HepG2 (cell line): ENCODE data around the gene GABRG3. TPM values are rescaled to one million over a fixed set of nuclear protein-coding genes. Genes with fewer than 3 reads are reported as not detected.

Experiments
- ATAC-seq: fragments of 200-7000 bp; cut with Tn5 transposase; 3 replicates; pipeline ENCODE4 v1.9.1; 2020; ENCODE audit warnings: mild to moderate bottlenecking, moderate library complexity
- BruUV-seq: library from RNA; stranded (reverse); fragments of 400-500 nt; replicated peaks from 2 replicates; lab custom pipeline; 2021; lab: Mats Ljungman, UMichigan
- CTCF ChIA-PET: fragments of 300-600 bp; formaldehyde crosslinking; extraction: SDS; loops from one replicate; lab custom pipeline; 2021; ENCODE audit warnings: low total read pairs, inconsistent platforms, low intra/inter-chr PET ratio; lab: Yijun Ruan, JAX
- POLR2A ChIA-PET: fragments of 350-600 bp; sonication (Branson Sonifier 250); formaldehyde crosslinking; loops from one replicate; lab custom pipeline; 2020; ENCODE audit warnings: antibody characterized with exemption, inconsistent platforms; lab: Yijun Ruan, JAX
- DNase-seq: peaks from one replicate; pipeline ENCODE4 v3.0.0-alpha.2; 2015; ENCODE audit warnings: low spot score
- FAIRE-seq: peaks from 3 replicates; lab custom pipeline; 2011; peaks lifted over from hg19 to GRCh38; lab: Jason Lieb, UNC
- H2AFZ ChIP-seq: one replicate; pipeline ENCODE4 v1.6.1; 2011; ENCODE audit warnings: low read length, inconsistent platforms
- H3K27ac ChIP-seq: fragments of 300-600 bp; 3 replicates; pipeline ENCODE4 v1.8.0; 2011; ENCODE audit warnings: mixed run types, mild to moderate bottlenecking, mixed read lengths, low read length, inconsistent platforms; ENCODE audit not compliant: insufficient read depth; ENCODE audit errors: extremely low read length
- H3K27me3 ChIP-seq, 2 experiments: fragments of 200-600 bp in 1 of 2; 2 replicates in 1 of 2; 3 replicates in 1 of 2; pipeline versions ENCODE4 v1.6.0 to v1.8.0; 2011; ENCODE audit warnings: low read length in 2 of 2, mild to moderate bottlenecking in 2 of 2, moderate library complexity in 2 of 2, inconsistent platforms in 1 of 2; ENCODE audit not compliant: insufficient read depth in 2 of 2, control insufficient read depth in 1 of 2
- H3K36me3 ChIP-seq, 2 experiments: fragments of 200-600 bp in 1 of 2; replicated peaks in 1 of 2; 2 replicates in 1 of 2; 3 replicates in 1 of 2; pipeline versions ENCODE4 v1.5.1 to v1.8.0; 2011; ENCODE audit warnings: low read length in 2 of 2, inconsistent platforms in 1 of 2; ENCODE audit not compliant: insufficient read depth in 2 of 2, control insufficient read depth in 1 of 2
- H3K4me1 ChIP-seq: 2 replicates; pipeline ENCODE4 v1.5.1; 2012; ENCODE audit warnings: low read length, inconsistent platforms; ENCODE audit not compliant: insufficient read depth
- H3K4me2 ChIP-seq: 2 replicates; pipeline ENCODE4 v1.6.0; 2011; ENCODE audit warnings: low read depth, low read length, inconsistent platforms
- H3K4me3 ChIP-seq, 3 experiments: fragments of 200-600 bp in 1 of 3; sonication (generic), shearing (Covaris generic) in 1 of 3; replicated peaks in 1 of 3; 2 replicates each; pipeline ENCODE4 v1.5.1; 2011 to 2016; ENCODE audit warnings: low read length in 3 of 3, inconsistent platforms in 2 of 3, low read depth in 2 of 3, mild to moderate bottlenecking in 2 of 3, control low read depth in 1 of 3, mixed read lengths in 1 of 3; ENCODE audit not compliant: insufficient read depth in 1 of 3
- H3K79me2 ChIP-seq: one replicate; pipeline ENCODE4 v1.6.1; 2011; ENCODE audit warnings: low read length, inconsistent platforms; ENCODE audit not compliant: insufficient read depth
- H3K9ac ChIP-seq: 2 replicates; pipeline ENCODE4 v1.6.0; 2011; ENCODE audit warnings: mild to moderate bottlenecking, low read depth, low read length, inconsistent platforms; ENCODE audit not compliant: insufficient read depth
- H3K9me3 ChIP-seq: 2 replicates; pipeline ENCODE4 v1.5.1; 2012; ENCODE audit warnings: mild to moderate bottlenecking, low read length
- H4K20me1 ChIP-seq: 2 replicates; pipeline ENCODE4 v1.6.0; 2011; ENCODE audit warnings: inconsistent platforms, mild to moderate bottlenecking, low read length, moderate library complexity; ENCODE audit not compliant: insufficient read depth
- BRCA1 ChIP-seq: sonication (generic); formaldehyde crosslinking; IDR thresholded peaks from 2 replicates; pipeline ENCODE4 v1.4.0; 2020; ENCODE audit warnings: missing genetic modification reagents
- FOXO1 ChIP-seq: sonication (generic); formaldehyde crosslinking; IDR thresholded peaks from 2 replicates; pipeline ENCODE4 v1.4.0; 2020; ENCODE audit warnings: missing genetic modification reagents
- SRY ChIP-seq: sonication (generic); formaldehyde crosslinking; IDR thresholded peaks from 2 replicates; pipeline ENCODE4 v1.8.0; 2022; ENCODE audit warnings: mild to moderate bottlenecking, missing genetic modification reagents
- ZNF577 ChIP-seq: sonication (generic); formaldehyde crosslinking; IDR thresholded peaks from 2 replicates; pipeline ENCODE4 v1.4.0; 2020; ENCODE audit warnings: mild to moderate bottlenecking, low read depth, missing genetic modification reagents, borderline replicate concordance
- WGBS: methylation state at CpG from one replicate; pipeline ENCODE4 v1.1.6; 2017; ENCODE audit warnings: low lambda C conversion rate; 5-methylcytosine and 5-hydroxymethylcytosine counted together
- in situ Hi-C: cut with HindIII; loops from 2 replicates; pipeline ENCODE4 v1.10.0; 2017; ENCODE audit warnings: low pct_unique_long_range_greater_than_20kb; ENCODE audit not compliant: extremely low pct_ligation_motif_present
- intact Hi-C: fragments of 100-400 bp; cut with micrococcal nuclease; formaldehyde crosslinking; loops from one replicate; pipeline ENCODE4 v1.10.0; 2022; ENCODE audit not compliant: unreplicated experiment
- polyA plus RNA-seq, 8 experiments: library from polyadenylated mRNA; depleted of rRNA in 3 of 8; stranded (reverse) in 7 of 8; unstranded in 1 of 8; fragments of >200 nt; fragmentation: Illumina TruSeq in 4 of 8; extraction: Trizol in 4 of 8; gene quantifications; 2 replicates each; pipeline versions ENCODE4 v1.2.1 to v1.2.3, GENCODE V29; 2011 to 2016; ENCODE audit warnings: low read depth in 4 of 8, missing spikeins in 1 of 8, mixed read lengths in 1 of 8; ENCODE audit not compliant: insufficient read depth in 1 of 8
- total RNA-seq, 5 experiments: library from RNA; depleted of rRNA; stranded (reverse); fragments of >200 nt; fragmentation: Illumina TruSeq; extraction: Trizol; gene quantifications; 2 replicates each; pipeline ENCODE4 v1.2.3, GENCODE V29; 2016; ENCODE audit warnings: low read depth in 1 of 5
- TF ChIP-seq, protein P1 (sequence below): sonication (generic); formaldehyde crosslinking; IDR thresholded peaks from 2 replicates; pipeline ENCODE4 v1.4.0; 2020; ENCODE audit warnings: missing genetic modification reagents, borderline replicate concordance

The GABRG3 gene
- total and polyA plus RNA-seq, 2 of the 13 experiments (the other 11 are each of a cell fraction or from before 2014, with no cell fraction given) = not detected

DNA sequence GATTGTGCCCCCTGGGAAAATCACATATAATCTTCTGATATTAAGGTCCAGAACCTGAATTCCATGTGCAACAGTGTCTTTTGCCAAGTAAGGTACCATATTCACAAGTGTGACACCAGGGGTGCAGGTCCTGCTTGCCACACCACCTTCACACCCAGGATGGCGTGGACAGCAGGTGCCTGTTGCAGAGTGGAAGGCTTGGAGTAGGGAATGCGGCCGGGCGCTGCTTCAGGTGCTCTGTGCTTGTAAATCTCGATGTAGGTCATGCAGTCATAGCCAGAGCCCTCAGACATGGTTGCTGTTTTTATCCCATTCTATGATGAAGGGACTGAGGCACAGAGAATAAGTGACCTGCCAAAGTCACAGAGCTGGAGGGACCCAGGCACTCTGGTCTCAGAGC is 34.5 kb upstream of the GABRG3 start:
- POLR2A ChIA-PET = no interaction called here
- no peak overlapping the region for H2AFZ ChIP-seq
- ATAC-seq (no peak), FAIRE-seq (no peak), DNase-seq (no peak)
- intact Hi-C loops (no loop called here), in situ Hi-C loops (no loop called here)
- H3K79me2 ChIP-seq = no peaks in the 10 kb centered on the region
- H3K9ac ChIP-seq = no peak overlapping the region
- no TSS peak for BruUV-seq
- no peaks in the 10 kb centered on the region; a peak in 1 of 5 replicates for H3K27me3 ChIP-seq
- H3K4me1 ChIP-seq = no peaks in the 10 kb centered on the region
- no peak overlapping the region for H3K4me3 ChIP-seq
- TF ChIP-seq ZNF577 (no peak), BRCA1 (CRISPR knock-in tag) (no peak), FOXO1 (CRISPR knock-in tag) (no peak), SRY (no peak)
- TF ChIP-seq, protein P1, sequence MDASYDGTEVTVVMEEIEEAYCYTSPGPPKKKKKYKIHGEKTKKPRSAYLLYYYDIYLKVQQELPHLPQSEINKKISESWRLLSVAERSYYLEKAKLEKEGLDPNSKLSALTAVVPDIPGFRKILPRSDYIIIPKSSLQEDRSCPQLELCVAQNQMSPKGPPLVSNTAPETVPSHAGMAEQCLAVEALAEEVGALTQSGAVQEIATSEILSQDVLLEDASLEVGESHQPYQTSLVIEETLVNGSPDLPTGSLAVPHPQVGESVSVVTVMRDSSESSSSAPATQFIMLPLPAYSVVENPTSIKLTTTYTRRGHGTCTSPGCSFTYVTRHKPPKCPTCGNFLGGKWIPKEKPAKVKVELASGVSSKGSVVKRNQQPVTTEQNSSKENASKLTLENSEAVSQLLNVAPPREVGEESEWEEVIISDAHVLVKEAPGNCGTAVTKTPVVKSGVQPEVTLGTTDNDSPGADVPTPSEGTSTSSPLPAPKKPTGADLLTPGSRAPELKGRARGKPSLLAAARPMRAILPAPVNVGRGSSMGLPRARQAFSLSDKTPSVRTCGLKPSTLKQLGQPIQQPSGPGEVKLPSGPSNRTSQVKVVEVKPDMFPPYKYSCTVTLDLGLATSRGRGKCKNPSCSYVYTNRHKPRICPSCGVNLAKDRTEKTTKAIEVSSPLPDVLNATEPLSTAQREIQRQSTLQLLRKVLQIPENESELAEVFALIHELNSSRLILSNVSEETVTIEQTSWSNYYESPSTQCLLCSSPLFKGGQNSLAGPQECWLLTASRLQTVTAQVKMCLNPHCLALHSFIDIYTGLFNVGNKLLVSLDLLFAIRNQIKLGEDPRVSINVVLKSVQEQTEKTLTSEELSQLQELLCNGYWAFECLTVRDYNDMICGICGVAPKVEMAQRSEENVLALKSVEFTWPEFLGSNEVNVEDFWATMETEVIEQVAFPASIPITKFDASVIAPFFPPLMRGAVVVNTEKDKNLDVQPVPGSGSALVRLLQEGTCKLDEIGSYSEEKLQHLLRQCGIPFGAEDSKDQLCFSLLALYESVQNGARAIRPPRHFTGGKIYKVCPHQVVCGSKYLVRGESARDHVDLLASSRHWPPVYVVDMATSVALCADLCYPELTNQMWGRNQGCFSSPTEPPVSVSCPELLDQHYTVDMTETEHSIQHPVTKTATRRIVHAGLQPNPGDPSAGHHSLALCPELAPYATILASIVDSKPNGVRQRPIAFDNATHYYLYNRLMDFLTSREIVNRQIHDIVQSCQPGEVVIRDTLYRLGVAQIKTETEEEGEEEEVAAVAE (CRISPR knock-in tag) = no peak
- H3K27ac ChIP-seq = no peak overlapping the region
- 25% methylated on average over 4 of the region's 5 CpGs for WGBS
- CTCF ChIA-PET = no interaction called here
- no peaks in the 10 kb centered on the region for H3K36me3 ChIP-seq
- H3K4me2 ChIP-seq = no peak overlapping the region
- no peaks in the 10 kb centered on the region for H4K20me1 ChIP-seq
- no peaks in the 10 kb centered on the region for H3K9me3 ChIP-seq
